Spleen (tissue), 11 donors: ENCODE data around the gene MAP1LC3C. TPM values are rescaled to one million over a fixed set of nuclear protein-coding genes. Genes with fewer than 3 reads are reported as not detected.

Experiments
- DNase-seq: peaks from one replicate; pipeline ENCODE4 v3.0.0-alpha.2; 2020
- H3K27ac ChIP-seq, 8 donors: fragments of 200-600 bp; sonication (generic) in 7 of 8; 1 replicate in 4 of 8; 2 replicates in 4 of 8; pipeline versions ENCODE4 v1.5.0 to v1.8.0; 2016 to 2021; ENCODE audit warnings: inconsistent platforms in 4 of 8, mild to moderate bottlenecking in 4 of 8, moderate library complexity in 1 of 8
- H3K27me3 ChIP-seq, 7 donors: fragments of 200-600 bp; sonication (generic) in 6 of 7; replicated peaks in 1 of 7; 1 replicate in 4 of 7; 2 replicates in 3 of 7; pipeline versions ENCODE4 v1.5.0 to v1.8.0; 2016 to 2021; ENCODE audit warnings: inconsistent platforms in 3 of 7, mild to moderate bottlenecking in 1 of 7
- H3K36me3 ChIP-seq, 6 donors: fragments of 200-600 bp; sonication (generic) in 5 of 6; 1 replicate in 4 of 6; 2 replicates in 2 of 6; pipeline versions ENCODE4 v1.5.0 to v1.8.0; 2016 to 2021; ENCODE audit warnings: inconsistent platforms in 2 of 6
- H3K4me1 ChIP-seq, 6 donors: fragments of 200-600 bp; sonication (generic) in 5 of 6; 1 replicate in 3 of 6; 2 replicates in 3 of 6; pipeline versions ENCODE4 v1.5.0 to v1.8.0; 2016 to 2021; ENCODE audit warnings: inconsistent platforms in 3 of 6
- H3K4me3 ChIP-seq, 8 donors: fragments of 200-600 bp; sonication (generic) in 7 of 8; 1 replicate in 4 of 8; 2 replicates in 4 of 8; pipeline versions ENCODE4 v1.5.0 to v1.8.0; 2016 to 2021; ENCODE audit warnings: inconsistent platforms in 4 of 8, mild to moderate bottlenecking in 4 of 8, moderate library complexity in 2 of 8
- H3K9me3 ChIP-seq, 8 donors: fragments of 200-600 bp; sonication (generic) in 7 of 8; 1 replicate in 4 of 8; 2 replicates in 4 of 8; pipeline versions ENCODE4 v1.5.0 to v1.8.0; 2016 to 2021; ENCODE audit warnings: inconsistent platforms in 4 of 8
- CTCF ChIP-seq, 11 experiments: fragments of 200-600 bp in 7 of 11; fragments of 450-650 bp in 4 of 11; sonication (generic) in 4 of 11; IDR thresholded peaks in 8 of 11; conservative IDR thresholded peaks in 3 of 11; 1 replicate in 7 of 11; 2 replicates in 4 of 11; pipeline versions ENCODE4 v1.4.0 to v1.8.0; 2016 to 2021; ENCODE audit warnings: antibody characterized with exemption in 11 of 11, inconsistent platforms in 4 of 11, mild to moderate bottlenecking in 1 of 11
- POLR2A ChIP-seq, 3 donors: fragments of 450-650 bp; IDR thresholded peaks; one replicate each; pipeline ENCODE4 v1.5.1; 2017; ENCODE audit warnings: antibody characterized with exemption in 3 of 3, mild to moderate bottlenecking in 1 of 3
- POLR2AphosphoS5 ChIP-seq, 3 donors: sonication (generic); formaldehyde crosslinking; IDR thresholded peaks; one replicate each; pipeline ENCODE4 v1.5.1; 2017; ENCODE audit warnings: antibody characterized with exemption in 3 of 3
- whole genome bisulfite sequencing, 5 donors: extraction: QIAGEN DNeasy Blood & Tissue Kit in 3 of 5; methylation state at CpG; one replicate each; pipeline versions ENCODE4 v1.1.5 to v1.1.7; 2013 to 2018; 5-methylcytosine and 5-hydroxymethylcytosine counted together
- intact Hi-C: fragments of 100-400 bp; cut with DNase I; formaldehyde crosslinking; loops from one replicate; pipeline ENCODE4 v1.15.0; 2023; ENCODE audit warnings: low total_unique reads
- polyA plus RNA-seq, 3 donors: library from polyadenylated mRNA; stranded (reverse); fragments of 200-250 nt; gene quantifications; one replicate each; pipeline ENCODE4 v1.2.1, GENCODE V29; 2013
- total RNA-seq, 7 donors: library from RNA; depleted of rRNA in 3 of 7; stranded (reverse); fragments of >200 nt in 3 of 7; fragmentation: NEBNext Ultra II Directional in 4 of 7; extraction: Animal tissue kit (Norgen Biotek cat#: 25700) in 4 of 7; gene quantifications; one replicate each; pipeline versions ENCODE4 v1.1.0 to v1.2.1, GENCODE V29; 2016 to 2021
- donor health status: healthy with polysubstance abuse.
- donor health status: DM: no; HTN: no; CAD: no; lungs with moderate emphysema.
- donor health status: DM: no; HTN: no; CAD: no.
- donor health status: Bipolar disorder and iron deficiency.
- donor health status: healthy.
- donor health status: DM: no; HTN: no; CAD: no.
- donor health status: DM: yes; HTN: yes; CAD: no.

Gene MAP1LC3C
- total and polyA plus RNA-seq, 10 donors, result 0.20 to 0.70 (median 0.49) TPM; not detected in 3

- WGBS, 5 donors, result 84 to 91% (median 85%) methylated on average over 5 of the region's 5 CpGs
- no peak overlapping the region for H3K27ac ChIP-seq
- no peaks in the 10 kb centered on the region for H3K9me3 ChIP-seq
- H3K4me3 ChIP-seq, result no peak overlapping the region
- no peaks in the 10 kb centered on the region for H3K36me3 ChIP-seq
- no peaks in the 10 kb centered on the region for H3K4me1 ChIP-seq
- H3K27me3 ChIP-seq, result no peaks in the 10 kb centered on the region
- DNase-seq, result no peak
- TF ChIP-seq POLR2A (IDR thresholded peaks at IDR 0.05) (no peak), CTCF (IDR thresholded peaks at IDR 0.05 in 8 of 11, conservative IDR thresholded peaks at IDR 0.05 in 3 of 11) (no peak), POLR2AphosphoS5 (IDR thresholded peaks at IDR 0.05) (no peak)
- intact Hi-C loops, result loop anchor here (10.0 kb wide), 1 partner anchor 110 kb away; no protein-coding TSS in a partner anchor
These were observed 6.0 kb upstream of the MAP1LC3C start for GRCh38 chr1:242004751-242005495.

- WGBS, 5 donors, result 77 to 86% (median 81%) methylated on average over 4 of the region's 4 CpGs
- intact Hi-C loops, result loop anchor here (10.0 kb wide), 1 partner anchor 108 kb away; no protein-coding TSS in a partner anchor
- Histone ChIP-seq H3K4me1 (peaks cover 0 to 13% (median 8%) of the 10 kb centered on the region in 6 donors), H3K9me3 (no peaks in the 10 kb centered on the region), H3K27me3 (no peaks in the 10 kb centered on the region), H3K4me3 (no peak overlapping the region), H3K27ac (no peak overlapping the region), H3K36me3 (no peaks in the 10 kb centered on the region)
- DNase-seq, result no peak
- TF ChIP-seq POLR2AphosphoS5 (IDR thresholded peaks at IDR 0.05) (no peak), POLR2A (IDR thresholded peaks at IDR 0.05) (no peak), CTCF (IDR thresholded peaks at IDR 0.05 in 8 of 11, conservative IDR thresholded peaks at IDR 0.05 in 3 of 11) (no peak)
These were observed 3.6 kb upstream of the MAP1LC3C start for GRCh38 chr1:242002510-242002909.

- Histone ChIP-seq H3K36me3 (no peaks in the 10 kb centered on the region), H3K4me3 (no peak overlapping the region), H3K27ac (no peak overlapping the region), H3K27me3 (no peaks in the 10 kb centered on the region), H3K9me3 (no peaks in the 10 kb centered on the region), H3K4me1 (peaks cover 0 to 13% (median 8%) of the 10 kb centered on the region in 6 donors)
- 66 to 88% (median 82%) methylated on average over 4 to 5 of the region's 5 CpGs for WGBS, 5 donors
- TF ChIP-seq POLR2A (IDR thresholded peaks at IDR 0.05) (no peak), CTCF (IDR thresholded peaks at IDR 0.05 in 8 of 11, conservative IDR thresholded peaks at IDR 0.05 in 3 of 11) (no peak), POLR2AphosphoS5 (IDR thresholded peaks at IDR 0.05) (no peak)
- DNase-seq, result no peak
- intact Hi-C loops, result loop anchor here (10.0 kb wide), 1 partner anchor 107 kb away; no protein-coding TSS in a partner anchor
These were observed 3.2 kb upstream of the MAP1LC3C start for GRCh38 chr1:242002072-242002471.

- Histone ChIP-seq H3K27ac (no peak overlapping the region), H3K27me3 (no peaks in the 10 kb centered on the region), H3K36me3 (no peaks in the 10 kb centered on the region), H3K4me3 (no peak overlapping the region), H3K9me3 (no peaks in the 10 kb centered on the region), H3K4me1 (peaks cover 0 to 13% (median 8%) of the 10 kb centered on the region in 6 donors)
- WGBS, 5 donors, result 83 to 89% (median 86%) methylated on average over 7 of the region's 7 CpGs
- TF ChIP-seq POLR2AphosphoS5 (IDR thresholded peaks at IDR 0.05), result no peak
- TF ChIP-seq CTCF (IDR thresholded peaks at IDR 0.05 in 8 of 11, conservative IDR thresholded peaks at IDR 0.05 in 3 of 11), result no peak
- TF ChIP-seq POLR2A (IDR thresholded peaks at IDR 0.05), result no peak
- DNase-seq, result no peak
- intact Hi-C loops, result loop anchor here (10.0 kb wide), 1 partner anchor 106 kb away; no protein-coding TSS in a partner anchor
These were observed 1.5 kb upstream of the MAP1LC3C start for GRCh38 chr1:242000434-242000833.
